CD8-positive, alpha-beta memory T cell (primary cell): ENCODE results near the gene GEMIN7. TPM values are rescaled to one million over a fixed set of nuclear protein-coding genes. Genes with fewer than 3 reads are reported as not detected.
"Not testable (repeated sequence)": the region's sequence is repeated elsewhere in the genome, so short reads cannot be mapped to it uniquely, and the experiment has no call there.

Experiments used
- CTCF ChIA-PET: fragments of 350-600 bp; sonication (Branson Sonifier 250); formaldehyde crosslinking; loops from one replicate; lab custom pipeline; 2021; ENCODE audit warnings: antibody characterized with exemption; lab: Charles Lee
- POLR2A ChIA-PET: fragments of 350-600 bp; sonication (Branson Sonifier 250); formaldehyde crosslinking; loops from one replicate; lab custom pipeline; 2021; ENCODE audit warnings: antibody characterized with exemption; lab: Charles Lee
- DNase-seq, 5 donors: peaks; one replicate each; pipeline versions ENCODE4 v3.0.0 to v3.0.0-alpha.2; 2020 to 2022; ENCODE audit warnings: mixed read lengths in 1 of 5
- H3K27ac ChIP-seq: one replicate; pipeline ENCODE4 v1.7.0; 2013; ENCODE audit warnings: low read depth, mild to moderate bottlenecking, low read length, moderate library complexity
- H3K27me3 ChIP-seq: 2 replicates; pipeline ENCODE4 v1.7.0; 2013; ENCODE audit warnings: low read length, mild to moderate bottlenecking; ENCODE audit not compliant: insufficient read depth, poor library complexity, severe bottlenecking
- H3K36me3 ChIP-seq: 2 replicates; pipeline ENCODE4 v1.7.0; 2013; ENCODE audit warnings: mild to moderate bottlenecking, low read length, moderate library complexity; ENCODE audit not compliant: insufficient read depth
- H3K4me1 ChIP-seq: 2 replicates; pipeline ENCODE4 v1.7.0; 2013; ENCODE audit warnings: mild to moderate bottlenecking, low read length, moderate library complexity; ENCODE audit not compliant: insufficient read depth
- H3K4me3 ChIP-seq: 2 replicates; pipeline ENCODE4 v1.7.0; 2013; ENCODE audit warnings: mild to moderate bottlenecking, low read length
- H3K9me3 ChIP-seq: 2 replicates; pipeline ENCODE4 v1.7.0; 2013; ENCODE audit warnings: mild to moderate bottlenecking, low read length
- H3K27ac Mint-ChIP-seq, 8 donors: one replicate each; pipeline ENCODE4 v1.8.0; 2020 to 2021; ENCODE audit warnings: mixed read lengths in 8 of 8, mild to moderate bottlenecking in 6 of 8, inconsistent platforms in 3 of 8, moderate library complexity in 3 of 8
- H3K27me3 Mint-ChIP-seq, 2 donors: one replicate each; pipeline ENCODE4 v1.8.0; 2020 to 2021; ENCODE audit warnings: mixed read lengths in 2 of 2, mild to moderate bottlenecking in 1 of 2, moderate library complexity in 1 of 2
- H3K36me3 Mint-ChIP-seq, 3 donors: one replicate each; pipeline ENCODE4 v1.8.0; 2020 to 2021; ENCODE audit warnings: mixed read lengths in 3 of 3, inconsistent platforms in 1 of 3, mild to moderate bottlenecking in 1 of 3
- H3K4me1 Mint-ChIP-seq, 3 donors: one replicate each; pipeline ENCODE4 v1.8.0; 2020 to 2021; ENCODE audit warnings: mixed read lengths in 3 of 3, inconsistent platforms in 1 of 3, mild to moderate bottlenecking in 1 of 3
- H3K4me3 Mint-ChIP-seq, 7 donors: one replicate each; pipeline ENCODE4 v1.8.0; 2020 to 2021; ENCODE audit warnings: mixed read lengths in 7 of 7, mild to moderate bottlenecking in 6 of 7, moderate library complexity in 4 of 7, inconsistent platforms in 2 of 7
- H3K9me3 Mint-ChIP-seq, 5 donors: one replicate each; pipeline ENCODE4 v1.8.0; 2020 to 2022; ENCODE audit warnings: mixed read lengths in 5 of 5, mild to moderate bottlenecking in 3 of 5, moderate library complexity in 2 of 5, inconsistent platforms in 1 of 5
- polyA plus RNA-seq: library from polyadenylated mRNA; unstranded; fragments of 300-500 nt; fragmentation: Illumina TruSeq; gene quantifications from one replicate; pipeline ENCODE4 v1.2.3, GENCODE V29; 2021
- total RNA-seq, 2 experiments: library from RNA; stranded (reverse); gene quantifications; one replicate each; pipeline ENCODE4 v1.2.3, GENCODE V29; 2021

The GEMIN7 gene
- total and polyA plus RNA-seq, 3 experiments from 2014 or later, result 51.6 to 93.5 (median 51.6) TPM

- Mint-ChIP-seq H3K36me3 (peaks cover 0 to 5% (median 0%) of the 10 kb centered on the region in 3 donors), H3K9me3 (no peaks in the 10 kb centered on the region), H3K27me3 (no peaks in the 10 kb centered on the region), H3K4me1 (peaks cover 31 to 65% (median 39%) of the 10 kb centered on the region in 3 donors), H3K4me3 (no peak overlapping the region), H3K27ac (peak overlapping the region in 2 of 8 donors; percentile 22 to 77)
- ChIA-PET CTCF (no interaction called here), POLR2A (no interaction called here)
- H3K27ac ChIP-seq, result no peak overlapping the region
- no peaks in the 10 kb centered on the region for H3K27me3 ChIP-seq
- peaks cover 29% of the 10 kb centered on the region for H3K4me1 ChIP-seq
- DNase-seq, result no peak
- no peaks in the 10 kb centered on the region for H3K36me3 ChIP-seq
- no peak overlapping the region for H3K4me3 ChIP-seq
- no peaks in the 10 kb centered on the region for H3K9me3 ChIP-seq
Observed at GRCh38 chr19:45114116-45114515, 35.1 kb downstream of the GEMIN7 start.

- Mint-ChIP-seq H3K4me1 (peaks cover 36 to 67% (median 48%) of the 10 kb centered on the region in 3 donors), H3K27me3 (no peaks in the 10 kb centered on the region), H3K36me3 (peaks cover 0 to 5% (median 0%) of the 10 kb centered on the region in 3 donors), H3K27ac (peak overlapping the region in 1 of 8 donors; percentile 74), H3K9me3 (no peaks in the 10 kb centered on the region), H3K4me3 (peak overlapping the region in 1 of 7 donors; percentile 36)
- POLR2A ChIA-PET, result no interaction called here
- no peak for DNase-seq
- H3K27me3 ChIP-seq, result no peaks in the 10 kb centered on the region
- peaks cover 29% of the 10 kb centered on the region for H3K4me1 ChIP-seq
- CTCF ChIA-PET, result no interaction called here
- no peak overlapping the region for H3K4me3 ChIP-seq
- no peaks in the 10 kb centered on the region for H3K36me3 ChIP-seq
- H3K27ac ChIP-seq, result no peak overlapping the region
- H3K9me3 ChIP-seq, result no peaks in the 10 kb centered on the region
Observed at GRCh38 chr19:45115809-45116615, 37.0 kb downstream of the GEMIN7 start.

- Histone ChIP-seq H3K4me3 (no peak overlapping the region), H3K9me3 (no peaks in the 10 kb centered on the region), H3K27ac (no peak overlapping the region), H3K27me3 (no peaks in the 10 kb centered on the region), H3K36me3 (no peaks in the 10 kb centered on the region), H3K4me1 (peaks cover 29% of the 10 kb centered on the region)
- CTCF ChIA-PET, result interaction anchor here (1.0 to 1.5 kb wide), 3 partner anchors 9 to 19 kb away, joined by 3 to 5 read pairs (median 4); no protein-coding TSS in a partner anchor
- H3K4me1 Mint-ChIP-seq, result peaks cover 43 to 73% (median 54%) of the 10 kb centered on the region in 3 donors
- H3K4me3 Mint-ChIP-seq, result peak overlapping the region in 6 of 7 donors; percentile 23 to 73 (median 64)
- peaks cover 0 to 3% (median 0%) of the 10 kb centered on the region in 3 donors for H3K36me3 Mint-ChIP-seq
- H3K27me3 Mint-ChIP-seq, result no peaks in the 10 kb centered on the region
- POLR2A ChIA-PET, result interaction anchor here (0.7 to 1.7 kb wide), 2 partner anchors 14 to 25 kb away, joined by 3 to 4 read pairs; no protein-coding TSS in a partner anchor
- no peaks in the 10 kb centered on the region for H3K9me3 Mint-ChIP-seq
- peak overlapping the region in 6 of 8 donors; percentile 54 to 94 (median 82) for H3K27ac Mint-ChIP-seq
- peak in 1 of 5 donors; percentile 43 for DNase-seq
Observed at GRCh38 chr19:45117167-45117594, 38.1 kb downstream of the GEMIN7 start.

GRCh38 chr19:45117671-45118070, 38.6 kb downstream of the GEMIN7 start:
- no peaks in the 10 kb centered on the region for H3K27me3 ChIP-seq
- no peaks in the 10 kb centered on the region for H3K9me3 ChIP-seq
- H3K4me3 Mint-ChIP-seq, result peak overlapping the region in 2 of 7 donors; percentile 31 to 69
- H3K4me1 Mint-ChIP-seq, result peaks cover 46 to 76% (median 59%) of the 10 kb centered on the region in 3 donors
- H3K36me3 Mint-ChIP-seq, result peaks cover 0 to 3% (median 0%) of the 10 kb centered on the region in 3 donors
- DNase-seq, result no peak
- H3K27ac Mint-ChIP-seq, result peak overlapping the region in 1 of 8 donors; percentile 87
- ChIA-PET CTCF (interaction anchor here (1.0 to 1.5 kb wide), 3 partner anchors 9 to 18 kb away, joined by 3 to 5 read pairs (median 4); no protein-coding TSS in a partner anchor), POLR2A (interaction anchor here (1.7 kb wide), 1 partner anchor 26 kb away, joined by 4 read pairs; no protein-coding TSS in a partner anchor)
- H3K27ac ChIP-seq, result no peak overlapping the region
- H3K36me3 ChIP-seq, result no peaks in the 10 kb centered on the region
- no peaks in the 10 kb centered on the region for H3K9me3 Mint-ChIP-seq
- H3K4me3 ChIP-seq, result no peak overlapping the region
- no peaks in the 10 kb centered on the region for H3K27me3 Mint-ChIP-seq
- H3K4me1 ChIP-seq, result peaks cover 29% of the 10 kb centered on the region

- Histone ChIP-seq H3K36me3 (no peaks in the 10 kb centered on the region), H3K4me1 (peaks cover 29% of the 10 kb centered on the region), H3K4me3 (no peak overlapping the region), H3K27ac (no peak overlapping the region), H3K27me3 (no peaks in the 10 kb centered on the region), H3K9me3 (no peaks in the 10 kb centered on the region)
- H3K4me1 Mint-ChIP-seq, result peaks cover 46 to 78% (median 60%) of the 10 kb centered on the region in 3 donors
- H3K9me3 Mint-ChIP-seq, result no peaks in the 10 kb centered on the region
- POLR2A ChIA-PET, result interaction anchor here (1.7 kb wide), 1 partner anchor 26 kb away, joined by 4 read pairs; no protein-coding TSS in a partner anchor
- no peaks in the 10 kb centered on the region for H3K27me3 Mint-ChIP-seq
- CTCF ChIA-PET, result interaction anchor here (1.3 to 1.5 kb wide), 2 partner anchors 8 to 15 kb away, joined by 4 to 5 read pairs; no protein-coding TSS in a partner anchor
- peaks cover 0 to 3% (median 0%) of the 10 kb centered on the region in 3 donors for H3K36me3 Mint-ChIP-seq
- peak overlapping the region in 2 of 7 donors; percentile 31 to 32 for H3K4me3 Mint-ChIP-seq
- peak overlapping the region in 3 of 8 donors; percentile 26 to 61 (median 54) for H3K27ac Mint-ChIP-seq
- no peak for DNase-seq
Observed at GRCh38 chr19:45118106-45118505, 39.0 kb downstream of the GEMIN7 start.

- H3K27ac Mint-ChIP-seq, result peak overlapping the region in 5 of 8 donors; percentile 43 to 73 (median 61)
- not testable (repeated sequence) for H3K27ac ChIP-seq, H3K27me3 ChIP-seq, H3K9me3 Mint-ChIP-seq, H3K9me3 ChIP-seq, DNase-seq, H3K27me3 Mint-ChIP-seq, H3K36me3 Mint-ChIP-seq, H3K36me3 ChIP-seq, H3K4me3 ChIP-seq
- H3K4me1 ChIP-seq, result peaks cover 29% of the 10 kb centered on the region
- H3K4me1 Mint-ChIP-seq, result peaks cover 46 to 79% (median 60%) of the 10 kb centered on the region in 3 donors
- POLR2A ChIA-PET, result interaction anchor here (1.7 kb wide), 1 partner anchor 27 kb away, joined by 4 read pairs; no protein-coding TSS in a partner anchor
- peak overlapping the region in 4 of 7 donors; percentile 13 to 46 (median 26) for H3K4me3 Mint-ChIP-seq
- CTCF ChIA-PET, result interaction anchor here (1.3 to 1.5 kb wide), 2 partner anchors 8 to 15 kb away, joined by 4 to 5 read pairs; no protein-coding TSS in a partner anchor
Observed at GRCh38 chr19:45118591-45119355, 39.7 kb downstream of the GEMIN7 start.

- Mint-ChIP-seq H3K27ac (peak overlapping the region in 3 of 8 donors; percentile 23 to 73 (median 38)), H3K9me3 (no peaks in the 10 kb centered on the region), H3K36me3 (peaks cover 0 to 3% (median 0%) of the 10 kb centered on the region in 3 donors), H3K27me3 (no peaks in the 10 kb centered on the region), H3K4me3 (peak overlapping the region in 2 of 7 donors; percentile 20 to 46), H3K4me1 (peaks cover 51 to 80% (median 60%) of the 10 kb centered on the region in 3 donors)
- Histone ChIP-seq H3K4me1 (peaks cover 29% of the 10 kb centered on the region), H3K4me3 (no peak overlapping the region), H3K27me3 (no peaks in the 10 kb centered on the region), H3K36me3 (no peaks in the 10 kb centered on the region), H3K27ac (no peak overlapping the region), H3K9me3 (no peaks in the 10 kb centered on the region)
- DNase-seq, result no peak
- ChIA-PET POLR2A (no interaction called here), CTCF (no interaction called here)
Observed at GRCh38 chr19:45119582-45119981, 40.5 kb downstream of the GEMIN7 start.
